Caco-2 (cell line): ENCODE measurements around the gene TBXAS1. TPM values are rescaled to one million over a fixed set of nuclear protein-coding genes. Genes with fewer than 3 reads are reported as not detected.

ENCODE experiments used
- BruUV-seq: library from RNA; stranded (reverse); fragments of 400-500 nt; replicated peaks from 2 replicates; lab custom pipeline; 2021; lab: Mats Ljungman, UMichigan
- CTCF ChIA-PET: fragments of 300-600 bp; sonication (Branson Sonifier 250); formaldehyde crosslinking; loops from one replicate; lab custom pipeline; 2022; ENCODE audit warnings: antibody characterized with exemption; lab: Charles Lee
- POLR2A ChIA-PET: fragments of 300-600 bp; sonication (Branson Sonifier 250); formaldehyde crosslinking; loops from one replicate; lab custom pipeline; 2022; ENCODE audit warnings: antibody characterized with exemption; lab: Charles Lee
- DNase-seq, 2 experiments: peaks; one replicate each; pipeline versions ENCODE4 v3.0.0 to v3.0.0-alpha.2; 2020 to 2022
- H3K27me3 ChIP-seq: replicated peaks from 2 replicates; pipeline ENCODE4 v1.6.0; 2011; ENCODE audit warnings: low read length; ENCODE audit not compliant: control insufficient read depth, insufficient read depth
- H3K36me3 ChIP-seq: 2 replicates; pipeline ENCODE4 v1.5.1; 2011; ENCODE audit warnings: low read length; ENCODE audit not compliant: control insufficient read depth, insufficient read depth
- H3K4me1 ChIP-seq: fragments of 250-450 bp; sonication (Bioruptor Pico); 2 replicates; pipeline ENCODE4 v1.5.1; 2020; ENCODE audit warnings: mild to moderate bottlenecking
- H3K4me3 ChIP-seq: 2 replicates; pipeline ENCODE4 v1.5.1; 2011; ENCODE audit warnings: low read depth, mild to moderate bottlenecking, control low read depth, low read length
- H3K9me3 ChIP-seq: fragments of 250-450 bp; sonication (Bioruptor Pico); 2 replicates; pipeline ENCODE4 v1.5.1; 2020; ENCODE audit warnings: mild to moderate bottlenecking, moderate library complexity
- H3K27ac Mint-ChIP-seq: one replicate; pipeline ENCODE4 v1.8.0; 2022; ENCODE audit warnings: mixed read lengths; ENCODE audit not compliant: unreplicated experiment
- H3K27me3 Mint-ChIP-seq: one replicate; pipeline ENCODE4 v1.8.0; 2022; ENCODE audit warnings: mixed read lengths; ENCODE audit not compliant: insufficient read depth, unreplicated experiment
- H3K36me3 Mint-ChIP-seq: one replicate; pipeline ENCODE4 v1.8.0; 2022; ENCODE audit warnings: mild to moderate bottlenecking, mixed read lengths; ENCODE audit not compliant: insufficient read depth, unreplicated experiment
- H3K4me1 Mint-ChIP-seq: one replicate; pipeline ENCODE4 v1.8.0; 2022; ENCODE audit warnings: low read depth, mixed read lengths; ENCODE audit not compliant: unreplicated experiment
- H3K4me3 Mint-ChIP-seq: one replicate; pipeline ENCODE4 v1.8.0; 2022; ENCODE audit warnings: mild to moderate bottlenecking, moderate library complexity, mixed read lengths; ENCODE audit not compliant: unreplicated experiment
- H3K9me3 Mint-ChIP-seq: one replicate; pipeline ENCODE4 v1.8.0; 2022; ENCODE audit warnings: mixed read lengths; ENCODE audit not compliant: unreplicated experiment
- CTCF ChIP-seq, 2 experiments: fragments of 200-600 bp in 1 of 2; IDR thresholded peaks; 1 replicate in 1 of 2; 2 replicates in 1 of 2; pipeline versions ENCODE4 v1.5.1 to v1.8.0; 2011 to 2022; ENCODE audit warnings: antibody characterized with exemption in 1 of 2, control low read depth in 1 of 2, inconsistent platforms in 1 of 2, low read depth in 1 of 2, low read length in 1 of 2, mild to moderate bottlenecking in 1 of 2, moderate library complexity in 1 of 2; ENCODE audit not compliant: insufficient read depth in 1 of 2, severe bottlenecking in 1 of 2, unreplicated experiment in 1 of 2
- intact Hi-C: fragments of 100-400 bp; cut with micrococcal nuclease; formaldehyde crosslinking; loops from one replicate; pipeline ENCODE4 v1.10.0; 2022; ENCODE audit not compliant: unreplicated experiment
- total RNA-seq: library from RNA; stranded (reverse); gene quantifications from 2 replicates; pipeline ENCODE4 v1.2.3, GENCODE V29; 2022

Gene TBXAS1
- total RNA-seq, 1 experiment from 2014 or later = 1.6 TPM

GRCh38 chr7:139913845-139914135 is 84.7 kb downstream of the TBXAS1 start:
- POLR2A ChIA-PET = no interaction called here
- CTCF ChIA-PET = no interaction called here
- no peaks in the 10 kb centered on the region for H3K36me3 ChIP-seq
- H3K9me3 Mint-ChIP-seq = peaks cover 27% of the 10 kb centered on the region
- DNase-seq = no peak
- H3K36me3 Mint-ChIP-seq = no peaks in the 10 kb centered on the region
- H3K4me3 Mint-ChIP-seq = no peak overlapping the region
- H3K27me3 ChIP-seq = peaks cover 1% of the 10 kb centered on the region; the same call in 1 of the 2 replicates
- no peaks in the 10 kb centered on the region for H3K9me3 ChIP-seq
- H3K4me1 Mint-ChIP-seq = no peaks in the 10 kb centered on the region
- BruUV-seq = no TSS peak
- intact Hi-C loops = no loop called here
- TF ChIP-seq CTCF (IDR thresholded peaks at IDR 0.05; ENCODE audit: insufficient read depth in 1 of 2, low read depth in 1 of 2, low read length in 1 of 2, severe bottlenecking in 1 of 2, unreplicated experiment in 1 of 2) = no peak
- H3K27ac Mint-ChIP-seq = no peak overlapping the region
- H3K4me3 ChIP-seq = no peak overlapping the region
- H3K4me1 ChIP-seq = no peaks in the 10 kb centered on the region
- H3K27me3 Mint-ChIP-seq = peaks cover 14% of the 10 kb centered on the region

- peak overlapping the region; percentile 53 for H3K27ac Mint-ChIP-seq
- H3K4me3 ChIP-seq = no peak overlapping the region
- no peak overlapping the region for H3K4me3 Mint-ChIP-seq
- peaks cover 27% of the 10 kb centered on the region for H3K9me3 Mint-ChIP-seq
- no peaks in the 10 kb centered on the region for H3K36me3 Mint-ChIP-seq
- H3K27me3 ChIP-seq = peaks cover 1% of the 10 kb centered on the region; the same call in 1 of the 2 replicates
- no peak for TF ChIP-seq CTCF (IDR thresholded peaks at IDR 0.05; ENCODE audit: insufficient read depth in 1 of 2, low read depth in 1 of 2, low read length in 1 of 2, severe bottlenecking in 1 of 2, unreplicated experiment in 1 of 2)
- DNase-seq = no peak
- H3K4me1 Mint-ChIP-seq = no peaks in the 10 kb centered on the region
- peaks cover 11% of the 10 kb centered on the region for H3K27me3 Mint-ChIP-seq
- no peaks in the 10 kb centered on the region for H3K9me3 ChIP-seq
- CTCF ChIA-PET = no interaction called here
- BruUV-seq = no TSS peak
- POLR2A ChIA-PET = no interaction called here
- H3K4me1 ChIP-seq = no peaks in the 10 kb centered on the region
- no peaks in the 10 kb centered on the region for H3K36me3 ChIP-seq
- intact Hi-C loops = no loop called here
These were observed 85.5 kb downstream of the TBXAS1 start for GRCh38 chr7:139914306-139915267.

DNA sequence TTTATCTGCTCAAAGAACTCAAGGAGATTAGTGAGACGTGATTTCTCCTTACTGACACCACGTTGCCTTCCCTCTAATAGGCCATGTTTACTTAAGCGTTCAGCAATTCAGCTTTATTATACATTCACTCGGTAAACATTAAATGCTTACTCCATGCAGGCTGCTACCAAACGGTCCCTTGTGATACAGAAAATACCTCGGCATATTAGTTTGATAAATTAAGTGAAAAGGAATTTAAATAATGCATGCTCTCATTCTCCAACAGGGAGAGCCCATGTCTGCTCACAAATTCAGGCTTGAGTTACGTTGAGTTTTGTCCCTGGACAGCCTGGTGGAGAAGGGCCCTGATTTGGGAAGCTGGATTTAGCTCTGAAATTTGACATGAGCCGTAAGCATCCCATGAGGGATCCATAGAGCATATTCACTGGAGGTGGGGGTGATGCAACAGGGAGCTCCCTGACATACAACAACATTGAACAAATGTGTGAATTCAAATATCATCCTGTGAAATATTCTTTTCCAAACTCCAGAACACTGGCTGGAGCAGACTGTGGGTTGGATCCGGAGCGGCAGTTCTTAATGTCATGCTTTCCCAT is 86.3 kb downstream of the TBXAS1 start:
- peaks cover 27% of the 10 kb centered on the region for H3K9me3 Mint-ChIP-seq
- ChIA-PET CTCF (no interaction called here), POLR2A (no interaction called here)
- BruUV-seq = no TSS peak
- H3K4me1 ChIP-seq = no peaks in the 10 kb centered on the region
- no peak for DNase-seq
- no peak overlapping the region for H3K4me3 Mint-ChIP-seq
- intact Hi-C loops = no loop called here
- H3K4me3 ChIP-seq = no peak overlapping the region
- H3K27ac Mint-ChIP-seq = no peak overlapping the region
- H3K36me3 Mint-ChIP-seq = no peaks in the 10 kb centered on the region
- H3K27me3 Mint-ChIP-seq = peaks cover 5% of the 10 kb centered on the region
- peaks cover 1% of the 10 kb centered on the region; the same call in 1 of the 2 replicates for H3K27me3 ChIP-seq
- H3K9me3 ChIP-seq = no peaks in the 10 kb centered on the region
- no peaks in the 10 kb centered on the region for H3K36me3 ChIP-seq
- H3K4me1 Mint-ChIP-seq = no peaks in the 10 kb centered on the region
- no peak for TF ChIP-seq CTCF (IDR thresholded peaks at IDR 0.05; ENCODE audit: insufficient read depth in 1 of 2, low read depth in 1 of 2, low read length in 1 of 2, severe bottlenecking in 1 of 2, unreplicated experiment in 1 of 2)
